ENCODE results near the gene EZR. TPM values are rescaled to one million over a fixed set of nuclear protein-coding genes. Genes with fewer than 3 reads are reported as not detected.

Gene EZR
- total RNA-seq, 4 donors from 2014 or later = 27.4 to 94.0 (median 59.3) TPM

DNA sequence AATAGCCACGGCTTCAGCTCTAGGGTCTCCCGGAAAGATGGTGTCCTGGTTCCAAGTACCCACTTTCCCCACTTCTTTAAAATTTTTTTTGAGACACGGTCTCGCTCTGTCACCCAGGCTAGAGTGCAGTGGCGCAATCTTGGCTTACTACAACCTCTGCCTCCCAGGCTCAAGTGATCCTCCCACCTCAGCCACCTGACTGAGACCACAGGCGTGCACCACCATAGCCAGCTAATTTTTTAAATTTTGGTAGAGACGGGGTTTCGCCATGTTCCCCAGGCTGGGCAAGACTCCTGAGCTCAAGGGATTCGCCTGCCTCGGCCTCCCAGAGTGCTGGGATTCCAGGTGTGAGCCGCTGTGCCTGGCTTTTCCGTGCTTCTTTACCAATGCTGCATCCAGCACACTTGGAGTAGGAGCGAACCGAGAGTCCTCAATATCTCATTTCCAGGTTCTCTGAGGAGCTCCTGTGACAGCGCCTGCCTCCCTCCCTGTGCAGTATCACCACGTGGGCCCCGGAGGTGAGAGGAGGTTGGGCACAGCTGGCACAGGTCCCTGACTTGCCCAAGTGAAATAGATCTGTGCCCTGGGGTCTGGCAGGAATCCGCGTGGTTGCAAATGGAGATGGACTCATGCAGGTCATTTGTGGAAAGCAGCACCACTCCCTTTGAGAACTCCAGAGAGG, 37.3 kb downstream of the EZR start:
- no peaks in the 10 kb centered on the region for H3K9me3 ChIP-seq
- no peak overlapping the region for H3K4me3 ChIP-seq
- H3K27me3 ChIP-seq = no peaks in the 10 kb centered on the region
- H3K36me3 ChIP-seq = no peaks in the 10 kb centered on the region
- intact Hi-C loops (cut with DNase I; ENCODE audit: low total_unique reads) = no loop called here
- no peak for TF ChIP-seq POLR2A (IDR thresholded peaks at IDR 0.05)
- TF ChIP-seq, protein P1, sequence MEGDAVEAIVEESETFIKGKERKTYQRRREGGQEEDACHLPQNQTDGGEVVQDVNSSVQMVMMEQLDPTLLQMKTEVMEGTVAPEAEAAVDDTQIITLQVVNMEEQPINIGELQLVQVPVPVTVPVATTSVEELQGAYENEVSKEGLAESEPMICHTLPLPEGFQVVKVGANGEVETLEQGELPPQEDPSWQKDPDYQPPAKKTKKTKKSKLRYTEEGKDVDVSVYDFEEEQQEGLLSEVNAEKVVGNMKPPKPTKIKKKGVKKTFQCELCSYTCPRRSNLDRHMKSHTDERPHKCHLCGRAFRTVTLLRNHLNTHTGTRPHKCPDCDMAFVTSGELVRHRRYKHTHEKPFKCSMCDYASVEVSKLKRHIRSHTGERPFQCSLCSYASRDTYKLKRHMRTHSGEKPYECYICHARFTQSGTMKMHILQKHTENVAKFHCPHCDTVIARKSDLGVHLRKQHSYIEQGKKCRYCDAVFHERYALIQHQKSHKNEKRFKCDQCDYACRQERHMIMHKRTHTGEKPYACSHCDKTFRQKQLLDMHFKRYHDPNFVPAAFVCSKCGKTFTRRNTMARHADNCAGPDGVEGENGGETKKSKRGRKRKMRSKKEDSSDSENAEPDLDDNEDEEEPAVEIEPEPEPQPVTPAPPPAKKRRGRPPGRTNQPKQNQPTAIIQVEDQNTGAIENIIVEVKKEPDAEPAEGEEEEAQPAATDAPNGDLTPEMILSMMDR (IDR thresholded peaks at IDR 0.05) = no peak
- no peak for DNase-seq
- H3K4me1 ChIP-seq = no peaks in the 10 kb centered on the region
- H3K27ac ChIP-seq = no peak overlapping the region

DNA sequence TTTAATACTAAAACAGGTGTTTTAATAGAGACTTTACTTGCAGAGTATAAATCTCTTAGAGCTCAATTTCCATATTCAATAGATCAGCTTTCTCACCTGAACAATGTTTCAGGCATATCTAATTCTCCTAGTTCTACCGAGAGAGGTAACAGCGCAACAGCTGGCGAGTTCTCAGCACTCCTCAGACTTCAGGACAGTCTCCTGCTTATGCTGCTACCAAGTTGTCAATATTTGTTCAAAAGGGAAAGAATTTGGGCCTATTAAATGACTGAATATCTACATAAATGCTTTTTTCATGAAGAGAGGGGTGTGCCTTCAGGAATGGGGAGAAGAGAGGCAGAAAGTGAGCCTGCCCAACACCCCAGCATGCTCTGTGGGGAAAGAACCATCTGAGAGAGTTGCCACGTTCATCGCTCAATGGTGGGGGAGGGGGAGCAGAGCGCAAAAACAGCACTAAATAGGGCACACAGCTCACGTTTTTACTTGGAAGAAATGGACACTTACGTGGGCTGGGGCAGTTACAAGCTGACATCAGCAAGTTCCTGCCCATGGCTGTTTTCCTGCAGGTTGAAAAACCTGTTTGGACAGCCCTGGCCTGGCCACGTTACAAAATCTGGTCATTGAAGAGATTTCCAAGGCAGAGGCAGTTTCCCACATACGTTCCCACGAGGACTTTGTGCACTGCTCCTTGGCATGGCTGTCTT, 38.0 kb downstream of the EZR start:
- Histone ChIP-seq H3K27ac (no peak overlapping the region), H3K36me3 (no peaks in the 10 kb centered on the region), H3K4me1 (no peaks in the 10 kb centered on the region), H3K9me3 (no peaks in the 10 kb centered on the region), H3K27me3 (no peaks in the 10 kb centered on the region), H3K4me3 (no peak overlapping the region)
- no peak for DNase-seq
- TF ChIP-seq POLR2A (IDR thresholded peaks at IDR 0.05) = no peak
- TF ChIP-seq, protein P1 (IDR thresholded peaks at IDR 0.05) = no peak
- intact Hi-C loops (cut with DNase I; ENCODE audit: low total_unique reads) = no loop called here

DNA sequence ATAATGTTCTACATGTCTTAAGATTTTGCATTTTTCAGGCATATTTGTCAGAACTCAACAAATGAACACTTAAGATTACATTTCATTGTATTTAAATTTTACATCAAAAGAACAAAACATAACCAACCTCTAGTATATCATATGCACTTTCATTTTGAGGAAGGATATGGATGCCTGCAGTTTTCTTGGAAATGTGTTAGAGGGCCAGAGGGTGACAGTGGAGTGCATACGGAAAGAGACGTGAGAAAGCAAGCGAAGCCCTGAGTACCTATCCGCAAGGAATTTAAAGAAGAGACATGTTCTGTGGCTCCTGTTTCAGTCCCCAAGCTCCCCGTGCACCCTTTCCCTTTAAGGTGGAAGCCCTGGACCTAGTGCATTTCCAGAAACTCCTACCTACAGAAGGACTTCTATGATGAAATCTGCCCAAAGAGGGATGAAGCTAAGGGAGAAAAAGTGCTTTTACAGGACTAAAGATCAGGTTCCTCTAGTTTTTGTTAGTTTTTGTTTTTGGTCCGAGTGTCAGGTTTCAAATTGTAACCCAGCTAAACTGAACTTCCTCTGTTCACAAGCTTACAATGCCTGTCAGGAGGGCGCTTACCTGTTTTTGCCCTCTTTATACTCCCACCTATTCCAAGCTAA, 38.8 kb downstream of the EZR start:
- no peak overlapping the region for H3K4me3 ChIP-seq
- no peak for DNase-seq
- H3K9me3 ChIP-seq = no peaks in the 10 kb centered on the region
- no peaks in the 10 kb centered on the region for H3K27me3 ChIP-seq
- intact Hi-C loops (cut with DNase I; ENCODE audit: low total_unique reads) = no loop called here
- no peaks in the 10 kb centered on the region for H3K4me1 ChIP-seq
- TF ChIP-seq, protein P1 (IDR thresholded peaks at IDR 0.05) = no peak
- TF ChIP-seq POLR2A (IDR thresholded peaks at IDR 0.05) = no peak
- H3K27ac ChIP-seq = no peak overlapping the region
- H3K36me3 ChIP-seq = no peaks in the 10 kb centered on the region

DNA sequence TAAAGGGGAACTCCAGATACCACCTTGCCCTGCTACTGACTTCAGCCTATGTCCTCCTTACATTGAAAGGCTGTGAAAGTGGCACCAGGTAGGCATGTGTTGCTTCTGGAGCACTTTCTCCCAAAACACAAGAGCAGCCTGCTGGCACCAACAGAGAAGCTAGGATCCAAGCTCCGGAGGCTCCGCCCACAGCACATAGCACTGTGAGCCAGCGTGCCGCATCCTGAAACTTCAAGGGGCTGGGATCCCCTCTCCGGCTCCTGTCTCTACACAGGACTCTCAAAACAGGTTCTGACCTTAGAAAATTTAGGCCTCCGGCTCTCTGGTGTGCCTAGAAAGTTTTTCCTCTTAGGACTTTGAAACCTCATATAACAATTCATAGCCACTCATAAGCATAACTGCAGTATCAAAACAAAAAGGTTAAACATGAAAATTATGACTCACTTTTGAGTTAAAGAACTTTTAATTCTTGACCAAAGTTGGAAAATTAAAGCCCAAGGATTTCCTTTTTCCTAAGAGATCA, 41.1 kb downstream of the EZR start:
- H3K9me3 ChIP-seq = no peaks in the 10 kb centered on the region
- H3K36me3 ChIP-seq = no peaks in the 10 kb centered on the region
- no peak for DNase-seq
- no peaks in the 10 kb centered on the region for H3K27me3 ChIP-seq
- no peak overlapping the region for H3K4me3 ChIP-seq
- TF ChIP-seq, protein P1 (IDR thresholded peaks at IDR 0.05) = no peak
- TF ChIP-seq POLR2A (IDR thresholded peaks at IDR 0.05) = no peak
- no peak overlapping the region for H3K27ac ChIP-seq
- intact Hi-C loops (cut with DNase I; ENCODE audit: low total_unique reads) = no loop called here
- no peaks in the 10 kb centered on the region for H3K4me1 ChIP-seq

DNA sequence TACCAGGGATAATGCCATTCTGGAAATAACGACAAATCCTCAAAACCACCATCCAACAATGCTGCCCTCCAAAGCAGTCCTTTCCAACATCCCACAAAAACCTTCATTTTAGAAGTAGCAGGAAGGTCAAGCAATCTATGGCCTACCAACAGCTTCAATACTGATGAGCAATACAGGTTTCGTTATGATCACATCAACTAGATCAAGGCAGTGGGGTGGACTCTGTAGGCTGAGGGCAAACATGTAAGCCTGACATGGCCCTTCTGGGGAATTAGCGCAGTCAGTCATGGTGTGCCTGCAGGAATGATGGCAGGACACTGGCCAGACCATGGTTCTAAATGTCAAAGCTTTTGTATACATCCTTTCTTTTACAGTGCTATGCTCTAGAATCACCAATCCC, 41.7 kb downstream of the EZR start:
- TF ChIP-seq, protein P1 (IDR thresholded peaks at IDR 0.05) = no peak
- no peak for TF ChIP-seq POLR2A (IDR thresholded peaks at IDR 0.05)
- H3K4me1 ChIP-seq = no peaks in the 10 kb centered on the region
- H3K36me3 ChIP-seq = no peaks in the 10 kb centered on the region
- intact Hi-C loops (cut with DNase I; ENCODE audit: low total_unique reads) = no loop called here
- H3K27ac ChIP-seq = no peak overlapping the region
- H3K27me3 ChIP-seq = no peaks in the 10 kb centered on the region
- no peak for DNase-seq
- H3K9me3 ChIP-seq = no peaks in the 10 kb centered on the region
- no peak overlapping the region for H3K4me3 ChIP-seq
